Measurements from ENCODE around the gene ASH1L. TPM values are rescaled to one million over a fixed set of nuclear protein-coding genes. Genes with fewer than 3 reads are reported as not detected.

ASH1L gene
- total and polyA plus RNA-seq, 2 experiments from 2014 or later: 14.5 to 30.6 TPM

DNA sequence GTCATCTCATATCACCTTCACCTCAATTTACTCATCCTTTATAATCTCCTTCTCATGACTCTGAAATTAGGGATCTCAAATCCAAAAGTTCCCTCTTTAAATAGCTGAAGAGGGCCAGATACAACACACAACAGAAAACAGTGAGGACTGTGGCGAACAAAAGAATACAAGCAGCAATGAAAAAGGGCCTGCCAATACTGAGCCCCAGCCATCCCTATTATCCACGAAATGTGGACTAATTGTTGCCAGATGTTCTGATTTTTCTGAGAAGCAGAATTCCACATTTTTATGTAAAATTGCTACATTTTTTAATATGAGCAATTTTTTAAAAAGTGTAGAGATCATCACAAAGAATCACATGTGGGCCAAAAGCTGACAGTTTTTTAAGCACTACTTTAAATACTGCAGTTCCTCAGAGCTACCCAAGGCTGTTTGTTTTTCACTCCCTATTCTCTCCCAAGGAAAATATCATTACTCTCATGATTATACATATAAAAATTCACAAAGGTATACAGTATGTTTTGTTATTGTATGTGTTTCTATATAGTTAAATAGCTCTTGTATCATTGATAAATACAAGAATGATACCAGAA lies 90.0 kb downstream of the ASH1L start:
- Histone ChIP-seq H3K9me2 (replicated peaks; ENCODE audit: insufficient read depth) (no peaks in the 10 kb centered on the region), H3K36me3 (replicated peaks; ENCODE audit: insufficient read depth, low read depth) (no peaks in the 10 kb centered on the region), H3K4me2 (no peak overlapping the region), H3K79me2 (peaks cover 58% of the 10 kb centered on the region), H3K27me3 (no peaks in the 10 kb centered on the region), H3K9me3 (ENCODE audit: low read depth) (no peaks in the 10 kb centered on the region), H3K27ac (no peak overlapping the region), H3K4me3 (no peak overlapping the region), H4K20me1 (ENCODE audit: insufficient read depth, poor library complexity, severe bottlenecking) (no peaks in the 10 kb centered on the region), H3K4me1 (ENCODE audit: insufficient read depth) (no peaks in the 10 kb centered on the region), H2AFZ (no peak overlapping the region)
- 69% methylated on average over 2 of the region's 2 CpGs for WGBS (ENCODE audit: low lambda C conversion rate, missing lambda C conversion rate)
- TF ChIP-seq CTCF (IDR thresholded peaks at IDR 0.05; ENCODE audit: poor library complexity) (no peak), EZH2 (IDR thresholded peaks at IDR 0.05; ENCODE audit: borderline replicate concordance) (no peak), EZH2phosphoT487 (IDR thresholded peaks at IDR 0.05; ENCODE audit: low read depth, severe bottlenecking, unreplicated experiment) (no peak)
- DNase-seq (ENCODE audit: low spot score): no peak

- H3K4me1 ChIP-seq (ENCODE audit: insufficient read depth): no peaks in the 10 kb centered on the region
- H4K20me1 ChIP-seq (ENCODE audit: insufficient read depth, poor library complexity, severe bottlenecking): no peaks in the 10 kb centered on the region
- H3K4me2 ChIP-seq: no peak overlapping the region
- H3K36me3 ChIP-seq (replicated peaks; ENCODE audit: insufficient read depth, low read depth): no peaks in the 10 kb centered on the region
- H3K9me3 ChIP-seq (ENCODE audit: low read depth): no peaks in the 10 kb centered on the region
- no peaks in the 10 kb centered on the region for H3K9me2 ChIP-seq (replicated peaks; ENCODE audit: insufficient read depth)
- over 99% methylated on average over 5 of the region's 5 CpGs for WGBS (ENCODE audit: low lambda C conversion rate, missing lambda C conversion rate)
- no peak for TF ChIP-seq CTCF (IDR thresholded peaks at IDR 0.05; ENCODE audit: poor library complexity)
- no peak for TF ChIP-seq EZH2 (IDR thresholded peaks at IDR 0.05; ENCODE audit: borderline replicate concordance)
- no peak for TF ChIP-seq EZH2phosphoT487 (IDR thresholded peaks at IDR 0.05; ENCODE audit: low read depth, severe bottlenecking, unreplicated experiment)
- no peak overlapping the region for H2AFZ ChIP-seq
- peaks cover 58% of the 10 kb centered on the region for H3K79me2 ChIP-seq
- H3K27me3 ChIP-seq: no peaks in the 10 kb centered on the region
- no peak overlapping the region for H3K27ac ChIP-seq
- DNase-seq (ENCODE audit: low spot score): no peak
- no peak overlapping the region for H3K4me3 ChIP-seq
These were observed 90.7 kb downstream of the ASH1L start for GRCh38 chr1:155471891-155472290.

DNA sequence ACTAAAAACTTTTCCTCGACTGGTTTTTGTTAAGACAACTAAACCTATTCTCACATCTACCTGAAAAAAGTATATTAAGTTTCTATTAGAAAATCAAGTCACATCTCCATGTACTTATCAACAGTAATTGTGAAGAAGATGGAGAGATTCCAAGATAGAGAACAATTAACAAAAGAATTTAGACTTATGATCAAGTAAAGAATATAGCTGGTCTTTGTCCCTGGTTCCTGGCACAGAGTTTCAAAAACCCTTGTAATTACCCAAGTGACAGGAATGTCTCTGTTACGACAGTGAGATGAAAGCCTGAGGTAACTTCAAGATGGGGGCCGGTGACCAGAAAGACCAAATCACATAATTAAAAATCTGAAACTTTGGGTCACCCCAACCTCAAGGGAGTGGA lies 91.6 kb downstream of the ASH1L start:
- Histone ChIP-seq H4K20me1 (ENCODE audit: insufficient read depth, poor library complexity, severe bottlenecking) (no peaks in the 10 kb centered on the region), H3K4me1 (ENCODE audit: insufficient read depth) (no peaks in the 10 kb centered on the region), H3K27me3 (no peaks in the 10 kb centered on the region), H3K27ac (no peak overlapping the region), H3K79me2 (peaks cover 65% of the 10 kb centered on the region), H3K9me2 (replicated peaks; ENCODE audit: insufficient read depth) (no peaks in the 10 kb centered on the region), H2AFZ (no peak overlapping the region), H3K4me3 (no peak overlapping the region), H3K9me3 (ENCODE audit: low read depth) (no peaks in the 10 kb centered on the region), H3K36me3 (replicated peaks; ENCODE audit: insufficient read depth, low read depth) (no peaks in the 10 kb centered on the region), H3K4me2 (no peak overlapping the region)
- 98% methylated on average over 3 of the region's 3 CpGs for WGBS (ENCODE audit: low lambda C conversion rate, missing lambda C conversion rate)
- DNase-seq (ENCODE audit: low spot score): no peak
- TF ChIP-seq CTCF (IDR thresholded peaks at IDR 0.05; ENCODE audit: poor library complexity): no peak
- no peak for TF ChIP-seq EZH2phosphoT487 (IDR thresholded peaks at IDR 0.05; ENCODE audit: low read depth, severe bottlenecking, unreplicated experiment)
- no peak for TF ChIP-seq EZH2 (IDR thresholded peaks at IDR 0.05; ENCODE audit: borderline replicate concordance)

- peaks cover 76% of the 10 kb centered on the region for H3K79me2 ChIP-seq
These were observed 95.6 kb downstream of the ASH1L start for GRCh38 chr1:155466996-155467395.

More at GRCh38 chr1:155466996-155467395, 95.6 kb downstream of the ASH1L start:
- Histone ChIP-seq H3K27me3 (no peaks in the 10 kb centered on the region), H3K36me3 (replicated peaks; ENCODE audit: insufficient read depth, low read depth) (no peaks in the 10 kb centered on the region), H4K20me1 (ENCODE audit: insufficient read depth, poor library complexity, severe bottlenecking) (no peaks in the 10 kb centered on the region), H2AFZ (no peak overlapping the region), H3K4me2 (no peak overlapping the region), H3K4me1 (ENCODE audit: insufficient read depth) (no peaks in the 10 kb centered on the region), H3K4me3 (no peak overlapping the region), H3K9me2 (replicated peaks; ENCODE audit: insufficient read depth) (no peaks in the 10 kb centered on the region), H3K9me3 (ENCODE audit: low read depth) (no peaks in the 10 kb centered on the region), H3K27ac (peak overlapping the region; percentile 19)
- no peak for TF ChIP-seq CTCF (IDR thresholded peaks at IDR 0.05; ENCODE audit: poor library complexity)
- DNase-seq (ENCODE audit: low spot score): peak; percentile 22

Data from hepatocyte (in vitro differentiated cells).